NK-92 treated with Interleukin-12 subunit alpha and Interleukin-12 subunit beta, amount 100 ng/mL, for 24 hours (cell line): ENCODE data around the gene CCL1.
"Not testable (repeated sequence)": the region's sequence is repeated elsewhere in the genome, so short reads cannot be mapped to it uniquely, and the experiment has no call there.

Source experiments
- DNase-seq: peaks from one replicate; lab custom pipeline; 2025; lab: John Stamatoyannopoulos, UW

Gene CCL1

GRCh38 chr17:34357398-34357797, 5.6 kb downstream of the CCL1 start:
- DNase-seq, result no peak

- no peak for DNase-seq
Observed at GRCh38 chr17:34356194-34356593, 6.8 kb downstream of the CCL1 start, which contains the start of gene CCL13. CCL13 (plus strand) TSS chr17:34356480; CDS start chr17:34356527, 47 bp downstream.

- no peak for DNase-seq
Observed at GRCh38 chr17:34354637-34355036, 8.4 kb downstream of the CCL1 start.

- no peak for DNase-seq
Observed at GRCh38 chr17:34352191-34352590, 10.8 kb downstream of the CCL1 start.

GRCh38 chr17:34351096-34351495, 11.9 kb downstream of the CCL1 start:
- DNase-seq, result no peak

- no peak for DNase-seq
Observed at GRCh38 chr17:34349751-34350150, 13.3 kb downstream of the CCL1 start.

GRCh38 chr17:34347063-34347462, 16.0 kb downstream of the CCL1 start:
- DNase-seq, result no peak

- no peak for DNase-seq
Observed at GRCh38 chr17:34341916-34342315, 21.1 kb downstream of the CCL1 start.

- no peak for DNase-seq
Observed at GRCh38 chr17:34339138-34339770, 23.8 kb downstream of the CCL1 start.

- DNase-seq, result no peak
Observed at GRCh38 chr17:34337701-34338100, 25.3 kb downstream of the CCL1 start.

GRCh38 chr17:34327580-34327979, 35.5 kb downstream of the CCL1 start:
- DNase-seq, result not testable (repeated sequence)

- DNase-seq, result no peak
Observed at GRCh38 chr17:34321964-34322363, 41.1 kb downstream of the CCL1 start.

- no peak for DNase-seq
Observed at GRCh38 chr17:34319039-34319483, 44.0 kb downstream of the CCL1 start, which contains the start of gene CCL8. CCL8 (plus strand) TSS chr17:34319435; CDS start chr17:34319502, 67 bp downstream.

GRCh38 chr17:34318474-34318873, 44.6 kb downstream of the CCL1 start:
- peak; percentile 6 for DNase-seq

- DNase-seq, result no peak
Observed at GRCh38 chr17:34314279-34314678, 48.8 kb downstream of the CCL1 start.

GRCh38 chr17:34313164-34313563, 49.9 kb downstream of the CCL1 start:
- no peak for DNase-seq

- no peak for DNase-seq
Observed at GRCh38 chr17:34312080-34312479, 51.0 kb downstream of the CCL1 start.

- DNase-seq, result no peak
Observed at GRCh38 chr17:34311291-34311690, 51.7 kb downstream of the CCL1 start.
